OCI-LY7 (cell line): Measurements from ENCODE around the gene NUP50. TPM values are rescaled to one million over a fixed set of nuclear protein-coding genes. Genes with fewer than 3 reads are reported as not detected.
A peak's percentile ranks its signal among the peaks of the same experiment; 100 is the strongest.

Experiments
- BruUV-seq: library from RNA; stranded (reverse); fragments of 400-500 nt; replicated peaks from 2 replicates; lab custom pipeline; 2021; lab: Mats Ljungman, UMichigan
- CTCF ChIA-PET: fragments of 300-600 bp; sonication (Branson Sonifier 250); formaldehyde crosslinking; loops from one replicate; lab custom pipeline; 2022; ENCODE audit warnings: antibody characterized with exemption; ENCODE audit not compliant: unreplicated experiment; lab: Charles Lee
- POLR2A ChIA-PET: fragments of 300-600 bp; sonication (Branson Sonifier 250); formaldehyde crosslinking; loops from one replicate; lab custom pipeline; 2022; ENCODE audit warnings: antibody characterized with exemption; lab: Charles Lee
- DNase-seq: peaks from one replicate; pipeline ENCODE4 v3.0.0-alpha.2; 2015; ENCODE audit warnings: low spot score
- H2AFZ ChIP-seq: fragments of 200-600 bp; sonication (generic), shearing (Covaris generic); 2 replicates; pipeline ENCODE4 v1.6.1; 2014; ENCODE audit warnings: mild to moderate bottlenecking, antibody characterized with exemption, low read length, moderate library complexity
- H3K27ac ChIP-seq: fragments of 200-600 bp; sonication (generic); 2 replicates; pipeline ENCODE4 v1.5.1; 2014; ENCODE audit warnings: mixed run types, low read depth, mild to moderate bottlenecking, moderate library complexity, low read length, inconsistent platforms; ENCODE audit not compliant: poor library complexity, severe bottlenecking
- H3K36me3 ChIP-seq: fragments of 200-600 bp; sonication (generic); 2 replicates; pipeline ENCODE4 v1.6.1; 2014; ENCODE audit warnings: mild to moderate bottlenecking, antibody characterized with exemption, low read length, moderate library complexity, mixed read lengths; ENCODE audit not compliant: insufficient read depth
- H3K4me1 ChIP-seq: fragments of 200-600 bp; sonication (generic); 2 replicates; pipeline ENCODE4 v1.5.1; 2014; ENCODE audit warnings: mild to moderate bottlenecking, low read length; ENCODE audit not compliant: insufficient read depth, poor library complexity, severe bottlenecking
- H3K4me2 ChIP-seq: fragments of 200-600 bp; sonication (generic); 2 replicates; pipeline ENCODE4 v1.6.1; 2014; ENCODE audit warnings: mild to moderate bottlenecking, low read length
- H3K4me3 ChIP-seq: fragments of 200-600 bp; sonication (generic); 2 replicates; pipeline ENCODE4 v1.5.1; 2014; ENCODE audit warnings: mild to moderate bottlenecking, low read depth, low read length; ENCODE audit not compliant: poor library complexity, severe bottlenecking
- H3K79me2 ChIP-seq: fragments of 200-600 bp; sonication (generic); 2 replicates; pipeline ENCODE4 v1.6.1; 2016; ENCODE audit warnings: low read depth, mild to moderate bottlenecking, low read length, moderate library complexity, mixed read lengths; ENCODE audit not compliant: insufficient read depth
- H3K9me2 ChIP-seq: fragments of 200-600 bp; sonication (generic); 2 replicates; pipeline ENCODE4 v1.6.1; 2016; ENCODE audit warnings: mild to moderate bottlenecking, low read length, mixed read lengths; ENCODE audit not compliant: insufficient read depth
- H3K9me3 ChIP-seq: fragments of 200-600 bp; sonication (generic); 2 replicates; pipeline ENCODE4 v1.6.1; 2014; ENCODE audit warnings: mild to moderate bottlenecking, mixed run types, low read length, mixed read lengths
- H4K20me1 ChIP-seq: fragments of 200-600 bp; sonication (generic); 2 replicates; pipeline ENCODE4 v1.6.1; 2014; ENCODE audit warnings: mild to moderate bottlenecking, antibody characterized with exemption, low read length, moderate library complexity, mixed read lengths; ENCODE audit not compliant: insufficient read depth
- EZH2phosphoT487 ChIP-seq: fragments of 200-600 bp; sonication (generic); IDR thresholded peaks from 2 replicates; pipeline ENCODE4 v1.6.1; 2018; ENCODE audit warnings: low read depth, borderline replicate concordance, mild to moderate bottlenecking, mixed run types, antibody characterized with exemption, low read length, moderate library complexity, mixed read lengths
- intact Hi-C: fragments of 100-400 bp; cut with micrococcal nuclease; formaldehyde crosslinking; loops from one replicate; pipeline ENCODE4 v1.10.0; 2022; ENCODE audit not compliant: unreplicated experiment
- total RNA-seq, 2 experiments: library from RNA; depleted of rRNA in 1 of 2; stranded (reverse); fragments of >200 nt in 1 of 2; shearing (Covaris generic) in 1 of 2; gene quantifications; 2 replicates each; pipeline ENCODE4 v1.2.3, GENCODE V29; 2014 to 2022
- TF ChIP-seq, protein P1 (sequence below): fragments of 200-600 bp; sonication (generic); conservative IDR thresholded peaks from 2 replicates; pipeline ENCODE4 v1.5.1; 2014; ENCODE audit warnings: mild to moderate bottlenecking, antibody characterized with exemption, low read length, moderate library complexity, mixed read lengths

Gene NUP50
- total RNA-seq, 2 experiments from 2014 or later = 107 to 132 TPM

DNA sequence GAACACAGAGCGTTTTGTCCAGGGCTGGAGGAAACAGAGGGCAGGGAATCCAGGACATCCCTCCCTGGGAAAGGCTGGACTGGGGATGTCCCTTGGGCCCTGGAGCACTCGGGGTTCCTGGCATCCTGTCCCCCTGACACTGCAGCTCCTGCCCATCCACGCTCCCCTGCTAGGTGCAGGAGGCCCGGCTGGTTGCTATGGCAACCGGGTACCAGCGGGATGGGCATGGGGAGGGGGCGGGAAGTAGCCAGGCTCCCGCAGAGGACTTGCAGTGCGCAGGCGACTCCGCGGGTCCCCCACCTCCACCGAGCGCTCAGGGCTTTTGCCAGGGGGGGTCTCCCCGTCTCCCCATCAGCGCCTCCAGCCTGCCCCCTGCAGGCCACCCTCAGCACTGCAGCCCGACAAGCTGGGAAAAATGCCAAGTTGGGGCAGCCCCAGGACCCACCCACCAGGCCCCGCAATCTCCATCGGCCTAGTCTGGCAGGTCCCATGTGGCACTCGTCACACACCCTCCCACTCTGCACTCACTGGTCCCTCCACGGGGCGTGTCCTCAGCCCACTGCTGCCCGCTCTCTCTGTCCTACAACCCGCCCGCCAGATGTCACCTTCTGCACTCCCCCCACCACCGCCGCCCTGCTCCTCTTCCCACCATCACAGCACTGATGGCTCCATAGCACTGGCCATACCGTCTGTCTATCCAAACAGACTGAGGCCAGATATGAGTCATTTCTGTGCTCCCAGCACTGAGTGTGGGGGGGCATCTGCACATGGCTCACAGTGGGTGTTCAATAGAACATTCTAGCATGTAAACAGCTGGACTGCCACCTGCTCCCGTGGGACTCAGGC is 45.5 kb downstream of the NUP50 start:
- Histone ChIP-seq H2AFZ (no peak overlapping the region), H3K79me2 (peaks cover 18% of the 10 kb centered on the region), H3K4me1 (peaks cover 11% of the 10 kb centered on the region), H3K4me3 (no peak overlapping the region), H3K4me2 (no peak overlapping the region), H4K20me1 (no peaks in the 10 kb centered on the region; the same call in 1 of the 2 replicates), H3K9me2 (no peaks in the 10 kb centered on the region), H3K9me3 (no peaks in the 10 kb centered on the region), H3K36me3 (peaks cover 63% of the 10 kb centered on the region), H3K27ac (no peak overlapping the region)
- ChIA-PET POLR2A (no interaction called here), CTCF (no interaction called here)
- no peak for DNase-seq
- intact Hi-C loops = no loop called here
- no TSS peak for BruUV-seq
- TF ChIP-seq, protein P1, sequence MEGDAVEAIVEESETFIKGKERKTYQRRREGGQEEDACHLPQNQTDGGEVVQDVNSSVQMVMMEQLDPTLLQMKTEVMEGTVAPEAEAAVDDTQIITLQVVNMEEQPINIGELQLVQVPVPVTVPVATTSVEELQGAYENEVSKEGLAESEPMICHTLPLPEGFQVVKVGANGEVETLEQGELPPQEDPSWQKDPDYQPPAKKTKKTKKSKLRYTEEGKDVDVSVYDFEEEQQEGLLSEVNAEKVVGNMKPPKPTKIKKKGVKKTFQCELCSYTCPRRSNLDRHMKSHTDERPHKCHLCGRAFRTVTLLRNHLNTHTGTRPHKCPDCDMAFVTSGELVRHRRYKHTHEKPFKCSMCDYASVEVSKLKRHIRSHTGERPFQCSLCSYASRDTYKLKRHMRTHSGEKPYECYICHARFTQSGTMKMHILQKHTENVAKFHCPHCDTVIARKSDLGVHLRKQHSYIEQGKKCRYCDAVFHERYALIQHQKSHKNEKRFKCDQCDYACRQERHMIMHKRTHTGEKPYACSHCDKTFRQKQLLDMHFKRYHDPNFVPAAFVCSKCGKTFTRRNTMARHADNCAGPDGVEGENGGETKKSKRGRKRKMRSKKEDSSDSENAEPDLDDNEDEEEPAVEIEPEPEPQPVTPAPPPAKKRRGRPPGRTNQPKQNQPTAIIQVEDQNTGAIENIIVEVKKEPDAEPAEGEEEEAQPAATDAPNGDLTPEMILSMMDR = peak; percentile 83
- TF ChIP-seq EZH2phosphoT487 = no peak

DNA sequence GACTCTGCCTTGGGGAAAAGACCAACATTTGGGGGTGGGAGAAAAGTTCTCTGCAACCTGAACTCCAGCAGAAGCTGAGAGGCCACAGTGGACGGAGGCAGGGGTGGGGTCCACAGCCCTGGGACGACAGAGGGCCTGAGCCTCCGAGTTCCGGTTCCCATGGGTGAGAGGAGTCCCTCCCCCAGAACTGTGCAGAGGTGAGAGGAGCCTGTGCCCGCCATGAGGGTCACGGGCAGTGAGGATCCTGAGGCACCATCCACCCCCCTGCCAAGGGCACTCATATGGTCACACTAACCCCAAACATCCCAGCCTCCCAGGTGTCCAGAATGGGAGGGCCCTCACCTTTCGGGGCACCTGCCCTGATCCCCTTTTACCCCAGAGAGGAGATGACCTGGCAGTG is 46.4 kb downstream of the NUP50 start:
- ChIA-PET CTCF (no interaction called here), POLR2A (no interaction called here)
- H2AFZ ChIP-seq = no peak overlapping the region
- no TSS peak for BruUV-seq
- H3K36me3 ChIP-seq = peaks cover 53% of the 10 kb centered on the region
- no peak for DNase-seq
- no peak overlapping the region for H3K4me3 ChIP-seq
- peaks cover 1% of the 10 kb centered on the region; the same call in 1 of the 2 replicates for H4K20me1 ChIP-seq
- H3K27ac ChIP-seq = no peak overlapping the region
- H3K4me1 ChIP-seq = peaks cover 11% of the 10 kb centered on the region
- no peak overlapping the region for H3K4me2 ChIP-seq
- H3K9me3 ChIP-seq = no peaks in the 10 kb centered on the region
- no peaks in the 10 kb centered on the region for H3K9me2 ChIP-seq
- intact Hi-C loops = no loop called here
- TF ChIP-seq, protein P1 = no peak
- TF ChIP-seq EZH2phosphoT487 = no peak
- H3K79me2 ChIP-seq = peaks cover 26% of the 10 kb centered on the region

DNA sequence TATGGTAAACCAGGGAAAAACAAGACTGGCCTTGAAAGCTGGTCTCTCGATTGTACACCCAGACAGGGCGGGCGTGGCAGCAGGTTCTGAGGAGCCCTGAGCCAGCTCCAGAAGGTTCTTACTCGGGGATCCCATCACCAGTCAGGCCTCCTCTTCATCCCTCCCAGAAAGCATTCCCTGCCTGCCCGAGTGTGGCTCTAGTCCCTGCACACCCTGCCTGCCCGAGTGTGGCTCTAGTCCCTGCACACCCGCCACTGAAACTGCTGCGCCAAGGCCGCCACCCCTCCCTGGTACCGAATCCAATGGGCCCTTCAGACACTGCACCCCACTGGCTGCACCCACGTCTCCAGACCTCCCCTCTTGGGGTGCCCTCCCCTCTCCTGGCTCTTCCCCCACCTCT is 46.9 kb downstream of the NUP50 start:
- no peak overlapping the region for H3K27ac ChIP-seq
- intact Hi-C loops = no loop called here
- H3K4me1 ChIP-seq = peaks cover 11% of the 10 kb centered on the region
- no TSS peak for BruUV-seq
- peaks cover 50% of the 10 kb centered on the region for H3K36me3 ChIP-seq
- TF ChIP-seq EZH2phosphoT487 = no peak
- TF ChIP-seq, protein P1 = no peak
- CTCF ChIA-PET = no interaction called here
- POLR2A ChIA-PET = no interaction called here
- no peak overlapping the region for H2AFZ ChIP-seq
- H3K9me3 ChIP-seq = no peaks in the 10 kb centered on the region
- H3K4me2 ChIP-seq = no peak overlapping the region
- no peak for DNase-seq
- peaks cover 30% of the 10 kb centered on the region for H3K79me2 ChIP-seq
- H3K4me3 ChIP-seq = no peak overlapping the region
- peaks cover 5% of the 10 kb centered on the region; the same call in 1 of the 2 replicates for H4K20me1 ChIP-seq
- H3K9me2 ChIP-seq = no peaks in the 10 kb centered on the region
